NCI-H82 treated with DMSO at 0.1 percent for 48 hours (cell line): ENCODE data around the gene GTPBP4.
"Not testable (repeated sequence)": the region's sequence is repeated elsewhere in the genome, so short reads cannot be mapped to it uniquely, and the experiment has no call there.

ENCODE experiments used
- DNase-seq: peaks from one replicate; lab custom pipeline; 2025; ENCODE audit not compliant: unreplicated experiment; lab: John Stamatoyannopoulos, UW

The GTPBP4 gene

DNA sequence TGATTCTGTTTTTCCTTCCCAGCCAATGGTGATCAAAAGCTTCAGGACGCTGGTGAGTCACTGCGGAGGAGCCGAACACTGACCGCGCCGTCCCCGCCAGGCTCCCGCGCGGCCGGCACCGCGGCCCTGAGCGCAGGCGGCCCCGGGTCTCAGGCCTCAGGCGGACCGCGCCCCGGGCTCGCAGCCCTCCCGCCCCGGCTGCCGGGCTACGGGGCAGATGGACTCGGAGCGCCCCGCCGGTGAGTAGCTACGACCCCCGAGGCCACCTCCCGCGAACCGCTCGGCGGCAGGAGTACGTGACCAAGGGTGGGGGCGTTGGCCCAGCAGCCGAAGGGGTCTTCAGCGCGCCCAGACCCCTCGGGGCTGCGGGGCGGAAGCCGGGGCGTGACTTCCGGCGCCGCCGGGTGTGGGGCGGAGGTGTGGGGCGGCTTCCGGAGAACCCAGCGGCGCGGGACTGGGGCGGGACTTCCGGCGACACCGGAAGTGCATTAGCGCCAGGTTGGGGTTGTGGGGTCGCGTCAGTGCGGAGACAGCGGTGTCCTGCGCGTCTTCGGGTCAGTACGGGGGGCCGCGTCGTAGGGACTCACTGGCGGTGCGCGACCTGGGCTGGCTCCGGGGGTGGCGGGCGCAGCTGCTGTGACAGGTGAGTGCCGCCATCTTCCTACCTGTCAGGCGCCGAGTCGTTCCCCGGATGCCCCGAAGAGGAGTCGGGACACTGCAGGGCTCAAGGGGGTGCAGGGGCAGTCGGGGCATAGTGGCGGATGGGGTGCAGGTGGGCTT lies 68.3 kb downstream of the GTPBP4 start, which contains the start of gene WDR37:
Gene WDR37 (plus strand): TSS at position 60 of the 780 bp plus-strand sequence. CDS start 15,771 bp downstream, outside the sequence.
- no peak for DNase-seq

- DNase-seq: no peak
Measured at GRCh38 chr10:1057106-1057657, 68.9 kb downstream of the GTPBP4 start.

GRCh38 chr10:1058017-1058416 lies 69.8 kb downstream of the GTPBP4 start:
- no peak for DNase-seq

GRCh38 chr10:1059902-1060301 lies 71.7 kb downstream of the GTPBP4 start:
- DNase-seq: no peak

DNA sequence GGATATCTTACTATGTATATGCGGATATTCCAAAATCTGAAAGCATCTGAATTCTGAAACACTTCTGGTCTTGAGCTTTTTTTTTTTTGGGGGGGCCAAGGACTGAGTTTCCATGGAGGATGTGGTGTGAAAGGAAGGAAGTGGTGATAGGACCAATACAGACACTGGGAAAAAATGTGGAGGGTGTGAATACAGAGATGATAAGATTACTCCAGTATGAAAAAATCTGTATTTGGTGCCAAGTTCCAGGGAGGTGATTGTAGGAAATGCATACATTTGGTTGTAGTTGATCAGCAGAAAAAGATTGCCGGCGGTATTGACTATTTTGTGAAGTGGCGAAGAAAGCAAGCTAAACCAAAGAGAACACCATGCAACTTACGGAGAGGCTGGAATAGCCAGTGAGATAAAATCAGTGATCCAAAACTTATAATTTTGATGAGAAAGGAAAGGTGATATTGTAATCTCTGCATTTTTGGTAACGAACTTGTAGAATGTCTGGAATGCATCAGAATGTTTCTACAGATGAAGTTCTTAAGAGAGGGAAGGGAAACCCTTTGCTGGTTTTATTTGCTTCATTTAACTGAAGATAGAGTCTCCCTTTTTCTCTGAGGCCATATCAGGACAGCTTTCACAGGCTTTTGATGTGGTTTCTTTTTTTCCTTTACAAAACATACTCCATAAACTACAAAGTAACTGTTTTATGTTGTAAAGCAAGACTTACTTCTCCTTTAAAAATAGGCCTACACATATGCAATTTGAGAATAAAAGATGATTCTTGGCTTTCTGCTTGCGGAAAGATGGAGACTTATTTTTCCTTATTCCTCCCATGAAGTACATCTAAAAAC lies 73.9 kb downstream of the GTPBP4 start:
- DNase-seq: no peak

- DNase-seq: no peak
Measured at GRCh38 chr10:1063232-1063865, 75.1 kb downstream of the GTPBP4 start.

- DNase-seq: no peak
Measured at GRCh38 chr10:1064964-1065247, 76.7 kb downstream of the GTPBP4 start.

GRCh38 chr10:1066734-1067133 lies 78.5 kb downstream of the GTPBP4 start:
- DNase-seq: not testable (repeated sequence)

DNA sequence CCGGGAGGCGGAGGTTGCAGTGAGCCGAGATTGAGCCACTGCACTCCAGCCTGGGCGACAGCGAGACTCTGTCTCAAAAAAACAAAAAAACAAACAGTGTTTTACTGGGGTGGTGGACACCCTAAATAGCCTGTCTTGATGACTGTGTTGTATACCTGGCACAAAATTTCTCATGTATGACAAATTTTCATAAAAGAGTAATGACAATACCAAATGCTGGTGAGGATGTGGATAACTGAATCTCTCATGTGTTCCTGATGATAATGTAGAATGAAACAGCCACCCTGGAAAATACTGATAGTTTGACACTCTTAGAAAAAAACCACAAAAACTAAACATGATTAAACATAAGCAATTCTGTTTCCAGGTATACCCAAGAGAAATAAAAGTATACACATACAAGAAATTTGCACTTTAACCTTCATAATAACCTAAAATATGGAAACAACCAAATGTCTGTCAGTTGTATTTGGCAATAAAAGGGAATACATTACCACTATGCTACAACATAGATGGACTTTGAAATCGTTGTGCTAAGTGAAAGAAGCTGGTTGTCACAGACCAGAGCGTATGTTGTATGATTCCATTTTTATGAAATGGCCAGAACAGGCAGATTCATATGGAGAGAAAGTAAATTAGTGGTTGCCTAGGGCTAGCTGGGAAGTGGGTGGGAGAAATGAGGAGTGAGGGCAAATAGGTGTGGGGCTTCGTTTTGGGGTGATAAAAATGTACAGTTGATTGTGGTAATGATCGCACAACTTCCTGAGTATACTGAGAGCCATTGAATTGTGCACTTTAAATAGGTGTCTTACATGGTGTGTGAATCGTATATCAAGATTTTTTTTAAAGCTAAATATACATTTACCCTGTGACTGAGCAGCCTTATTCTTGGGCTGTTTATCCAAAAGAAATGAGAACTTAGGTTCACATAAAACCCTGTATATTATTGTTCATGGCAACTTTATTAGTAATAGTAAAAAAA lies 80.4 kb downstream of the GTPBP4 start:
- no peak for DNase-seq
